Stomach (tissue), 9 donors: Measurements from ENCODE around the gene CETP. TPM values are rescaled to one million over a fixed set of nuclear protein-coding genes. Genes with fewer than 3 reads are reported as not detected.

ENCODE experiments used
- DNase-seq, 2 donors: peaks; one replicate each; pipeline versions ENCODE4 v3.0.0 to v3.0.0-alpha.2; 2013 to 2019
- H3K27ac ChIP-seq, 5 donors: fragments of 200-600 bp in 4 of 5; sonication (generic) in 4 of 5; one replicate each; pipeline ENCODE4 v1.5.1; 2013 to 2019; ENCODE audit warnings: mild to moderate bottlenecking in 1 of 5, moderate library complexity in 1 of 5
- H3K27me3 ChIP-seq, 3 donors: fragments of 200-600 bp; sonication (generic); one replicate each; pipeline ENCODE4 v1.5.1; 2017 to 2019; ENCODE audit warnings: mixed run types in 1 of 3
- H3K36me3 ChIP-seq, 4 donors: fragments of 200-600 bp; sonication (generic); 1 replicate in 3 of 4; 2 replicates in 1 of 4; pipeline ENCODE4 v1.5.1; 2016 to 2019
- H3K4me1 ChIP-seq, 4 donors: fragments of 200-600 bp; sonication (generic); one replicate each; pipeline ENCODE4 v1.5.1; 2016 to 2019
- H3K4me3 ChIP-seq, 4 donors: fragments of 200-600 bp; sonication (generic) in 3 of 4; one replicate each; pipeline ENCODE4 v1.5.1; 2016 to 2019; ENCODE audit warnings: mild to moderate bottlenecking in 1 of 4
- H3K9me3 ChIP-seq, 4 donors: fragments of 200-600 bp; sonication (generic); one replicate each; pipeline ENCODE4 v1.5.1; 2016 to 2019
- CTCF ChIP-seq, 7 experiments: fragments of 450-650 bp in 4 of 7; fragments of 200-600 bp in 3 of 7; sonication (generic) in 3 of 7; IDR thresholded peaks; one replicate each; pipeline ENCODE4 v1.5.1; 2016 to 2019; ENCODE audit warnings: antibody characterized with exemption in 7 of 7, control low read depth in 2 of 7, mild to moderate bottlenecking in 1 of 7
- EP300 ChIP-seq: sonication (generic); formaldehyde crosslinking; IDR thresholded peaks from one replicate; pipeline ENCODE4 v1.6.1; 2017; ENCODE audit warnings: antibody characterized with exemption
- POLR2A ChIP-seq, 4 donors: fragments of 450-650 bp; IDR thresholded peaks; one replicate each; pipeline ENCODE4 v1.6.1; 2016; ENCODE audit warnings: antibody characterized with exemption in 4 of 4, control low read depth in 2 of 4, mild to moderate bottlenecking in 1 of 4, moderate library complexity in 1 of 4
- POLR2AphosphoS5 ChIP-seq, 3 donors: sonication (generic); formaldehyde crosslinking; IDR thresholded peaks; one replicate each; pipeline ENCODE4 v1.6.1; 2016; ENCODE audit warnings: antibody characterized with exemption in 3 of 3
- WGBS, 5 donors: extraction: QIAGEN DNeasy Blood & Tissue Kit in 3 of 5; methylation state at CpG; one replicate each; pipeline versions ENCODE4 v1.1.5 to v1.1.7; 2013 to 2018; 5-methylcytosine and 5-hydroxymethylcytosine counted together
- intact Hi-C: fragments of 100-400 bp; cut with DNase I; formaldehyde crosslinking; loops from one replicate; pipeline ENCODE4 v1.15.1; 2023; ENCODE audit warnings: low total_unique reads
- polyA plus RNA-seq, 3 donors: library from polyadenylated mRNA; stranded (reverse); fragments of 200-250 nt; gene quantifications; one replicate each; pipeline ENCODE4 v1.2.3, GENCODE V29; 2013
- total RNA-seq, 5 donors: library from RNA; depleted of rRNA; stranded (reverse); fragments of >200 nt; gene quantifications; one replicate each; pipeline versions ENCODE4 v1.1.0 to v1.2.3, GENCODE V29; 2014 to 2016
- donor health status: healthy with polysubstance abuse.
- donor health status: Bipolar disorder and iron deficiency.
- donor health status: healthy.

Gene CETP
- total and polyA plus RNA-seq, 8 donors, result 0.18 to 2.9 (median 0.32) TPM; not detected in 4

DNA sequence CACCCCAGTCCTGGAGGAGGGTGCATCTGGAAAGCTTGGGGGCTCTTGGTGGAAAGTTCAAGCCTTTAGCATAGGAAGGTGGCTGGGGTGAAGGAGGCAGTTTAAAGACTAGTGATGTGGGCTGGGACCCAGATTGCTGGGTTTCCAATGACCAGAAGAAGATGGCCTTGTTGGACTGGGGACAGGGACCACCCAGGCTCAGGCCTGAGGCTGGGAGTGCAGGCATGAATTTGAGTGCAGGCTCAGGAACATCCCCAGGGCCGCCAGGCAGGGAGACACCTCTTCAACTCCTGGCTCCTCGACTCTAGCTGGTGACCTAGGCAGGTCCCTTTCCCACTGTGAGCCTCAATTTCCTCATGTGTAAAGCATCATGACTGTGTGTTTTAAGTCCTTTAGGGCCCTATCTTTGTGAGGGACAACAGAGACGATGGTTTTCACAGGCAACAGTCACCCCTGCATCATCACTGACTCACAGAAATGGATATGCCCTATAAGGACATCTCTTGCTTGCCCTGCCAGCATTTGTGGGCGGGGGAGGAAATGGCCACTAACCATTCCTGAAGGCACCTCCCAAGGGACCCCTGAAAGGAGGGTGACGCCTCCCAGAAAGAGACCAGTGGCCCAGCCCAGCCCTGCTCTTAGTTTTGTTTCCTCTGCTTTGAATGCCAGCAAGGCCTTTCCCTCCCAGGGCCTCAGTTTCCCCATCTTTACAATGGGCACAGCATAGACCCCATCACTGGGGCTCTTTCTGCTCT lies 38.7 kb downstream of the CETP start:
- peaks cover 0 to 24% (median 11%) of the 10 kb centered on the region in 4 donors for H3K36me3 ChIP-seq
- H3K27ac ChIP-seq, result peak overlapping the region; percentile 37 to 81 (median 67)
- DNase-seq, result peak in 1 of 2 donors; percentile 43
- intact Hi-C loops, result no loop called here
- H3K4me3 ChIP-seq, result no peak overlapping the region
- 49 to 76% (median 68%) methylated on average over 3 to 5 of the region's 5 CpGs for WGBS, 5 donors
- no peak for TF ChIP-seq CTCF (IDR thresholded peaks at IDR 0.05)
- TF ChIP-seq POLR2AphosphoS5 (IDR thresholded peaks at IDR 0.05), result peak in 2 of 3 donors; percentile 3 to 54
- TF ChIP-seq POLR2A (IDR thresholded peaks at IDR 0.05), result no peak
- TF ChIP-seq EP300, result no peak
- no peaks in the 10 kb centered on the region for H3K9me3 ChIP-seq
- peaks cover 5 to 38% (median 16%) of the 10 kb centered on the region in 4 donors for H3K4me1 ChIP-seq
- no peaks in the 10 kb centered on the region for H3K27me3 ChIP-seq

GRCh38 chr16:57001026-57001679 lies 39.4 kb downstream of the CETP start:
- Histone ChIP-seq H3K27ac (peak overlapping the region; percentile 25 to 81 (median 67)), H3K36me3 (peaks cover 0 to 20% (median 13%) of the 10 kb centered on the region in 4 donors), H3K9me3 (no peaks in the 10 kb centered on the region), H3K4me1 (peaks cover 5 to 38% (median 16%) of the 10 kb centered on the region in 4 donors), H3K4me3 (no peak overlapping the region), H3K27me3 (no peaks in the 10 kb centered on the region)
- TF ChIP-seq POLR2A (IDR thresholded peaks at IDR 0.05) (no peak), POLR2AphosphoS5 (IDR thresholded peaks at IDR 0.05) (no peak), EP300 (no peak), CTCF (IDR thresholded peaks at IDR 0.05) (no peak)
- intact Hi-C loops, result no loop called here
- no peak for DNase-seq
- 83 to 91% (median 85%) methylated on average over 8 of the region's 8 CpGs for WGBS, 5 donors

GRCh38 chr16:57003439-57004386 lies 42.0 kb downstream of the CETP start:
- Histone ChIP-seq H3K4me1 (peaks cover 5 to 32% (median 15%) of the 10 kb centered on the region in 4 donors), H3K27me3 (no peaks in the 10 kb centered on the region), H3K36me3 (peaks cover 0 to 16% (median 12%) of the 10 kb centered on the region in 4 donors), H3K9me3 (no peaks in the 10 kb centered on the region), H3K4me3 (no peak overlapping the region), H3K27ac (no peak overlapping the region)
- no peak for TF ChIP-seq POLR2AphosphoS5 (IDR thresholded peaks at IDR 0.05)
- no peak for TF ChIP-seq CTCF (IDR thresholded peaks at IDR 0.05)
- TF ChIP-seq POLR2A (IDR thresholded peaks at IDR 0.05), result no peak
- no peak for TF ChIP-seq EP300
- 82 to 87% (median 84%) methylated on average over 22 of the region's 22 CpGs for WGBS, 5 donors
- no peak for DNase-seq
- intact Hi-C loops, result no loop called here
